Esophagus squamous epithelium (tissue), 4 donors: ENCODE data around the gene BCHE.

Source experiments
- CTCF ChIP-seq, 6 experiments: fragments of 450-650 bp in 4 of 6; fragments of 200-600 bp in 2 of 6; sonication (generic) in 2 of 6; IDR thresholded peaks; one replicate each; pipeline ENCODE4 v1.5.1; 2016 to 2019; ENCODE audit warnings: antibody characterized with exemption in 6 of 6, mild to moderate bottlenecking in 4 of 6, moderate library complexity in 4 of 6
- POLR2A ChIP-seq, 4 donors: fragments of 450-650 bp; IDR thresholded peaks; one replicate each; pipeline ENCODE4 v1.6.1; 2017; ENCODE audit warnings: antibody characterized with exemption in 4 of 4, mild to moderate bottlenecking in 4 of 4, moderate library complexity in 3 of 4

GRCh38 chr3:165755571-165755970 lies 81.7 kb downstream of the BCHE start:
- no peak for TF ChIP-seq CTCF (IDR thresholded peaks at IDR 0.05)
- no peak for TF ChIP-seq POLR2A (IDR thresholded peaks at IDR 0.05)
